GM08714 (cell line): ENCODE results near the gene KBTBD13.

ENCODE experiments used
- H3K4me3 ChIP-seq: fragments of 200-500 bp; sonication (Bioruptor generic); 2 replicates; pipeline ENCODE4 v1.5.1; 2014; ENCODE audit warnings: mild to moderate bottlenecking, low read length, inconsistent platforms
- ZNF274 ChIP-seq: IDR thresholded peaks from 2 replicates; pipeline ENCODE4 v1.6.1; 2012; ENCODE audit warnings: mild to moderate bottlenecking, low read depth, low read length

Gene KBTBD13

DNA sequence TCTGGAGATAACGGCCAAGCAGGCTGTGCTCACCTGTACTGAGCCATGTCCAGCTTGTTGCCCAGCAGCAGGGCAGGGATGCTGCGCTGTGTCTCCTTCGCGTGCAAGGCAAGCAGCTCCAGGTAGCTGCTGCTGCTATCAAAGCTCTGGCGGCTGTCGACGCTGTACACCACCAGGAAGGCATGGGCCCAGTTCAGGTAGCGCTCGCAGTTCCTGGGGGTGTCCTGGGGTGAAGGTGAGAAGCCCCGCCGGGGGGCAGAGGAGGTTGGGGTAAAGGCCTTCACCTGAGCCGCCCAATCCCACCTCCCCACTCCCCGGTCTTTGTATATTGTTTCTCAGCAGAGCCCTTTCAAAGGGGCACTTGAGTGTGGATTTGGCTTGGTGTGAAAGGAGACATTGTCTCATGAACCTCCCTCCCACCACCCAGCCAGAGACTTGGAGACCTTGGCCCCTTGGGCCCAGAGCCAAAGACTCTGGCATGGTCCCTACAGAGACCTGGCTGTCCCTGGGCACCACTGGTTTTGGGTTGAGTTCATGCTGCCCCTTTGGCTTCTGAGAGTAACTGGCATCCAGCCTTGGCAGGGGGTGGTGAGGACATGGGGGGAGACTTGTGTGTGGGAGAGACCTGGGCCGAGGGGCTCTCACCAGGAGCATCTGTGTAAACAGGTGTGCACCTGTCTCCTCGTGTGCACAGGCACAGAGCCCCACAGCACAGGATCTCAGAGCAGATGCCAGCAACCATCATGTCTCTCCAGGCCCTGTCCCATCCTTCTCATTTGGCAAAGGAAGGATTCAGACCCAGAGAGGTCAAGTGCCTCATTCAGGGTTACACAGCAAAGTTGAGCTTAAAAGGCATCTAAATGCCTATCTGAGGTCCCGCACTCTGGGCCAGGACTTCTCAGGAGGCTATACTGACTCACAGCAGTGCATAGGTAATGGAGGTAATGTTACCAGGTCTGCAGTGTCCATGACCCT, 17.9 kb upstream of the KBTBD13 start:
- no peak for TF ChIP-seq ZNF274
- no peak overlapping the region for H3K4me3 ChIP-seq

DNA sequence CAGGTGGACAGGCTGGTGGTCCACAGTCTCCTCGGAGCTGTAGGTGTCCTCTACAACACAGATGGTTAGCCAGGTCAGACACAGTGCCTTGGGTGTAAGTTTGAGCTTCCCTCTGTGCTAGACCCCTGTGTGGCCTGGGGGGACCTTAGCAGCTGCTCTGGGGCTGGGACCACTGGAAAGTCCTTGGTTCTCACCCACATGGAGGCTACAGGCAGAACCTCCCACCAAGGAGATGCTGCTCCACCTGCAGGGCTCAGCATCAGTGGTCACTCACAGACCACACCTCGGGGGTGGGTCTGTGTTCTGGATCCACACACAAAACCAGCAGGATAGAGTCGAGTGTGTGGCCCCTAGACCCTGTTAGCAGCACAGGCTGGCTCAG, 17.2 kb upstream of the KBTBD13 start:
- no peak for TF ChIP-seq ZNF274

DNA sequence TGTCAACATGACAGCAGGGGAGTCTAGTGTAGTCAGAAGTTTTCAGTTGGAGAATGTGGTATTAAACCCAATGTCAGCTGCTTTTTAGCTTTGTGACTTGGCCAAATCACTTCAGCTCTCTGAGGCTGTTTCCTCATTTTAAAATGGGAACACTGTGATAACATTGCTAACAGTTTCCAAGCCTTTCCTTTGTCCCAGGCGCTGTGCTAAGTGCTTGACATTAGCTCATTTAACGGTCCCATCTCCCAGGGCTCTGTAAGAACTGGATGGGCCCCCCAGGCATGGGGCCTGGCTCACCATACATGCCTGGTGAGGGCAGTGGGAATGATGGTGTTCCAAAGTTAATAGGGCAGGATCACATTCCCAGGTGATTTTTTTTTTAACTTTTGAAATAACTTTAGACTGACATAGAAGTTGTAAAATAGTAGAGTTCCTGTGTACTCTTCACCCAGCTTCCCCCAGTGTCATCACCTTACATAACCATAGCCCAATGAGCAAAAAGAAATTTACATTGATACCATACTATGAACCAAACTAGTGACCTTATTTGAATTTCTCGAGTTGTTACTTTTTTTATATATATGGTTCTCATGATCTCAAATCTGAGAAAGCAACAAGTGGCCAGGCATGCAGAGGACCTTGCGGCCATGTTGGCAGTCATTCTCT, 16.5 kb upstream of the KBTBD13 start:
- no peak for TF ChIP-seq ZNF274
- H3K4me3 ChIP-seq, result no peak overlapping the region

More for the DNA sequence above, 17.2 kb upstream of the KBTBD13 start:
- H3K4me3 ChIP-seq, result no peak overlapping the region

DNA sequence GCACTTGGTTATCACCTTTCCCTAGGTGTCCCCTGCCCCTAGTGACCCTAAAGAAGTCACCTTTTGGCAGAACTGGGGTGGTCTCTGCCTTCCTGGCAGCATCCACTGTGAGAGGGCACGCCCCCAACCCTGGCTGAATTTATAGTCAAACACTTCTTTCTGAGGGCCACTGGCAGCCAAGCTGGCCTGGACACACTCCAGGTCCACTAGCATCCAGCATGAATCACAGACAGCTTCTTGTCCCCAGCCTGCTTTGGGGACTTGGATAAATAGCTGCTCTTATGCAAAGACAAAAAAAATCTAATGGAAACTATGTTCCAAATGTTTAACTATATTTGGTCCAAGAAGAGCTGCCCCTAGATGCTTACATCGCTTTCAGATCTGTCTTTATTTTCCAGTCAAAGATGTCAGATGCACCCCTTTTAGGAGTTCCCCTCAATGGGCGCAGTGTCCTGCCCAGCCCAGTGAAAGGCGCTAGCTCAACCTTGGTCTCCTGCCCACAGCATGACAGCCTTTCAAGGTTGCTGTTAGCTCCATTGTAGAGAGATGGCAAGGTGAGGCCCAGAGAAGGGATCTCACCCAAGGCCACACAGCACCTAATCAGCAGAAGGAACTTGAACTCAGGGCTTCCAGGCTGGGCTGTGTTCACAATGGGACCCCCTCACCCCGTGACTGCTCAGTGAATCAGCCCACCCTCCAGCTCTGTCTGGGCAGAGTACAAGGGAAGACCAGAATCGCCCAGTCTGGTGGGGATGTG, 15.7 kb upstream of the KBTBD13 start:
- no peak overlapping the region for H3K4me3 ChIP-seq
- no peak for TF ChIP-seq ZNF274

DNA sequence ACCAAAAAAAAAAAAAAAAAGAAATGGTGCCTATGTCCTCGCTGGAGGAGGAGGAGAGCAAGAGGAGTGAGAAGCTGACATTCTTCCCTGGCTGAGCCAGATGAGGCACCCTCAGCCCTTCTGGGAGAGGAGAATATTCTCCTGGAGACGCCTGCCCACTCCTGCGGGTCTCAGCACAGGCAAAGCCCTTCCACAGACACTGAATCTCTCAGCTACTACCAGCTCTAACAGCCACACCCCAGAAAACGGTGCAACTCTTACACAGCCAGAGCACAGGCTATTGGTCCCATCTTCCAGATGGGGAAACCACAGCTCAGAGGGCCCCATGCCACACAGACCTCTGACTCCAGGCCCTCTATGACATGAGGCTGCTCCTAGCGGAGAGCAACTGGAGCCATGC, 14.5 kb upstream of the KBTBD13 start:
- no peak for TF ChIP-seq ZNF274
- no peak overlapping the region for H3K4me3 ChIP-seq

DNA sequence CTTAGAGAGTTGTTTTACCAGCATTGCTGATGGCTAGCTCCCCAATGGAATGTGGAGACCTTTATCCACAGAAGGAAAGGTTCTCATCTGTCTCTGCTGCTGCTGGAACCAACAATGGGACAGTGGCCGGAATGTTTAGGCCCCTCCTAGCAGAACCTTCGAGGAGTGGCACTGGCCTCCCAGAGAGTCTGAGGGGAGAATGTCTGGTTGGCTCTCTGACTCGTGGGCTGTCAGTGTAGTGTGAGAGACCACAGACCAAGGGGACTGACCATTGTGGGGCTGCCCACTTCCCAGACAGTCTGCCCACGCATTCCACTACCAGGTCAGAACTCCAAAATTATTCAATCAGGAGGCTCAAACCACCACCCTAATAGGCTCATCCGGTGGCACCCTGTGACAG, 13.8 kb upstream of the KBTBD13 start:
- H3K4me3 ChIP-seq, result no peak overlapping the region
- TF ChIP-seq ZNF274, result no peak

DNA sequence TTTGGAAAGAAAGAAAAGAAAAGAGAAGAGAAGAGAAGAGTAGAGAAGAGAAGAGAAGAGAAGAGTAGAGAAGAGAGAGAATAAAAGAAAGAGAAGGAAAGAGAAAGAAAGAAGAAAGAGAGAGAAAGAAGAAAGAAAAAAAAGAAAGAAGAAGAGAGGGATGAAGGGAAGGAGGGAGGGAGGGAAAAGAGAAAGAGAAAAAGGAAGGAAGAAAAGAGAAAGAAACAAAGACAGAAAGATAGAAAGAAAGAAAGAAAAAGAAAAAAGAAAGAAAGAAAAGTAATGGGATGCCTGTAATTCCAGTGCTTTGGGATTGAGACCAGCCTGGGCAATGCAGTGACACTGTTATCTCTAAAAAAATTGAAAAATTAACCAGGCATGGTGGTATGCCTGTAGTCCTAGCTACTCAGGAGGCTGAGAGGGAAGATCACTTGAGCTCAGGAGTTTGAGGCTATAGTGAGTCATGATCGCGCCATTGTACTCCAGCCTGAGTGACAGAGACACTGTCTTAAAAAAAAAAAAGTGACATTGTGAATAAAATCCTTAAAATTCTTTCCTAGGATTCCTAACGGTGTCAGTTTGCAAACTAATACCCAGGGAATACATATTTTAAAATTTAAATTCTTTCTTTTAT, 10.4 kb upstream of the KBTBD13 start:
- no peak overlapping the region for H3K4me3 ChIP-seq
- no peak for TF ChIP-seq ZNF274

DNA sequence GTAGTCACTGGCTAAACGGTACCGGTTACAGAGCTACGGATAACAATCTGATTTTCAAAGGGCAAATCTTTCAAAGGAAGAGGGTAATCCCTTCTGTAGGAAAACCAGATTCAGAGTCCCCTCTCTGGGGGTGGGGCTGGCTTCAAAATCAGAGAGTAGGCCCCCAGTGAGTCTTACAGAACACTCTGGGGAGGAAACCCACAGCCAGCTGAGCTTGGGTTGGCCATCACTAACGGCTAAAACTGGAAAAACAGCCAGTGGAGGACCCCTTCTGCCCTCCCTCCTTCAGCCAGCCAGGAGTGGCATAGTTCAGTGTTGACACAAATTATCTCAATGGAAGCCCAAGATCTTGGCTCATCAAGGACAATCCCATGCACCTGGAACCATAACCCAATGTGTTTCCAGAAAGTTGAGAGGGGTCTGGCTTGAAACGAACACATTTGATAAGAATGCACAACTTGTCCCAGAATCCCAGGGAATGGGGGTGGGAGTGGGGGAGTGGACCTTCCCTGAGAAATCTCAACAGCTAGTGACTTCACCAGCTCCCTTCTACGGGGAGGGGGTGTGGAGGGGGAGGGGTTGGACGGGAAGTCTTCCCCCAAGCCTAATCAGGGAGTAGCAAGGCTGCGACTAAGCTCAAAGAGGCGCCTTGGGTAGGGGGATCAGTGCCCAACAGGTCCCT, 9.8 kb upstream of the KBTBD13 start:
- H3K4me3 ChIP-seq, result no peak overlapping the region
- no peak for TF ChIP-seq ZNF274

DNA sequence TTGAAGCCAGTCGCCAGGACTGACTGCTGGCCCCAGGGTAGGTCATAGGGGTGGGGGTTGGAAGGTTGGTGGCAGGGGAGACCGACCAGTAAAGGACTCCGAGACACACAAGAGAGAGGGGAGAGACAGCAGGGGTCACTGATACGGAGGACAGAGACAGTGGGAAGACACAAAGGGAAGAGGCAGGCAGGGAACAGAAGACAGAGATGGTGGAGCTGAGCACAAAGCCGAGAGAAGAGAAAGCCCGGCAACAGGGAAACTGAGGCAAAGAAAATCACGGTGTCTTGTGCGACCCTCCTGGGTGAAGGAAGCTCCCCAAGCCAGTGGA, 9.3 kb upstream of the KBTBD13 start:
- H3K4me3 ChIP-seq, result no peak overlapping the region
- TF ChIP-seq ZNF274, result no peak

DNA sequence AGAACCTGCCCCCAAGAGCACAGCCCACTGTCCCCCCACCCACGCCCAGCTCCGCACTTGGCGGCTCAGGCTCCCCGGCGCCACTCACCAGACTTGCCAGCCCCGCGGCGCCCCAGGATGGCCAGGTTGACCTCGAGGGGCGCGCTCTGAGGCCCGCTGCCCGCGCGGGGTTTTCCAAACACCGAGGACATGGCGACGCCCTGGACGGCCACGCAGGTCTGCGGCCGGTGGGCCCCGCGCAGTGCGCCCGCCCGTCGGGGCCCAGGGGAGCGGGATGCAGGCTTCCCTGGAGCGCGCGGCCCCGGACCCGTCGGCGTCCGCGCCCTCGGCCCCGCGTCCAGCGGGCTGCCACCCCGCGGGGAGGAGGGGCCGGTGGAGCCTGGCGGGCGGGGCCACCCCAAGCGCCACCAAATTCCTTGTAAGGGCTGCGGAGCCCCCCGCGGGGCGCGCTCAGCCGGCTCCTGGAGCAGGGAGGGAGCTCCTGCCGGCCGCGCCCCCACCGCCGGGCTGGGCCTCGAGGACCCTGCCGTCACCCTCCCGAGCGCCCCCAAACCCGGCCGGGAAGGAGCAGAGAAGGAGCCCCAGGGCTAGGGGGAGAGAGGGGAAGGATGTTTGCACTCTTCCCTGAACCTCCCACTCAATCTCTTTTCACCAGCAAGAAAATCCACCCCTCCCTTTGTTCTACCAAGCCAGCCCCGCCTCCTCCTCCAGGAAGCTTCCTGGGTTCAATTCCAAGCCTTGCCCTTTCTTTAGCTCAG, 8.7 kb upstream of the KBTBD13 start, which contains the start of gene RASL12:
Gene RASL12 (minus strand): TSS at position 347 of the 758 bp plus-strand sequence. CDS start 156 bp downstream, at position 191.
- no peak within 1 kb of the TSS for H3K4me3 ChIP-seq
- no peak for TF ChIP-seq ZNF274

DNA sequence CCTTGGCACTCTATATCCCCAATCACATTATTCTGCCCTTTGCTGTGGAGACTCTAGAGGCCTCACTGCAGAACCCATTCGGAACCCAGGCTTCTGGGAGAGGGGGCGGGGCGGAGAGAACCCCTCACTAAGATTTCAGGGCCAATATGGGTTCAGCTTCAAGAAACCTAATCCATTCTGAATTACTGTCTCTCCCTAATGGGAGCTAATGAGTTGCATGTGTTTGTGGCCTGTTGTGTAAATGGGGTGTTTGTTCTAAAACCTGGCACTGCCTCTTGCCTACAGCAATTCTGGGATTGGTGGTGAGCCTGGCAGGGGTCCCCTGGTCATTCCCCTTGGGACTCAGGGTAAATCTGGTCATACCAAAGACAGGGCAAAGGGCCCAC, 8.2 kb upstream of the KBTBD13 start:
- H3K4me3 ChIP-seq, result no peak overlapping the region
- TF ChIP-seq ZNF274, result no peak

DNA sequence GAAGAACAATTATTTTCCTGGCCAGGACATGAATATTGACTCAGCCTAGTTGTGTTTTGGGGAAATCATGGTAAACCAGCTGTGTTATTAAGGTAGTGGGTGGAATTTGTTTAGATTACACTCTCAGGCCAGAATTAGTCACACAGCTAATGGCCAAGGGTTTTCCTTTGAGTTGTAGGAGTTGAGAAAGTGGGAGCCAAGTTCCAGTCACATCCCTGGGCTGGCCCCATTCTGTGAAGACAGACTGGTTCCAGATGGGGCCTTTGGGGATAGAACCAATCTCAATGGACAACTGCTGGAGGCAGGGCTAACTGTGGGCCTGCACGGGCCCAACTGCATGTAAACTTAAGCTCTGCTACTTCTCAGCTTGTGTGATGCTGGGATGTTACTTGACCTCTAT, 7.4 kb upstream of the KBTBD13 start:
- no peak for TF ChIP-seq ZNF274
- no peak overlapping the region for H3K4me3 ChIP-seq
